Stimulated activated CD8-positive, alpha-beta memory T cell treated with anti-CD3 and anti-CD28 coated beads, Interleukin-12 subunit alpha, Interleukin-12 subunit beta, amount 100 ng/mL, for 24 hours (primary cell): Measurements from ENCODE around the gene MOBP.
"Not testable (repeated sequence)": the region's sequence is repeated elsewhere in the genome, so short reads cannot be mapped to it uniquely, and the experiment has no call there.

ENCODE experiments used
- DNase-seq: peaks from one replicate; pipeline ENCODE4 v3.0.0-alpha.2; 2020; ENCODE audit errors: extremely low read depth

The MOBP gene, protein sequence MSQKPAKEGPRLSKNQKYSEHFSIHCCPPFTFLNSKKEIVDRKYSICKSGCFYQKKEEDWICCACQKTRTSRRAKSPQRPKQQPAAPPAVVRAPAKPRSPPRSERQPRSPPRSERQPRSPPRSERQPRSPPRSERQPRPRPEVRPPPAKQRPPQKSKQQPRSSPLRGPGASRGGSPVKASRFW

DNA sequence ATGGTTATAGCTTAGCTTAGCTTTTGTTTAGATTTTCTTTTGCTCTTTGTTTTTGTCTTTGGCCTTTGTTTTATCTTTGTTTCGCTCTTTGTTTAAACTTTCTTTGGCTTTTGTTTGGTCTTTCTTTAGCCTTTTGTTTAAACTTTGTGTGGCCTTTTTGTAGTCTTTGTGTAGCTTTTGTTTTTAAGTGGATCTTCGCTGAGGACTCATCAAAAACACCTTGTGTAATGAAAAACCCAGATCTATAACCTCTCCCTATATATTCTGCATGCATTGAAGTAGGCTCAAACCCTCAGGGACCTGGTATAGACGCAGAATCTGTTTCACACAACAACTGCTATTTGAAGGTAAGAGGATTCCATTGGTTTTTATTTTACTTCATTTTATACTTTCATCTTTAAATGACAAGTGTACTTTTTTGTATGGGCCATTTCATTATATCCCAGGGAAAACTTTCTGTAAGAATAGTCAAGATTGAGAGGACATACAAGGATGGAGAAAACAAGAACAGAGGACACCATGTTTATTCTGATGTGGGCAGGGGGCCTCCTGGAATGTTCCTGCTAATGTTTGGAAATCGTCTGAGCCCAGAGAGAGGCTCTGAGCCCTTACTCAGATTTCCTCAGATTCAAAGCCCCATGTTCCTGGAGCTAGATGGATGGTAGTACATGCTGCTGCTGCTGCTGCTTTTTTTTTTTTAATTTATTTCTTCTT is at the start of gene MOBP:
MOBP (plus strand) TSS at position 287 of the 714 bp plus-strand sequence. CDS start 34,390 bp downstream, outside the sequence.
- DNase-seq, result no peak

DNA sequence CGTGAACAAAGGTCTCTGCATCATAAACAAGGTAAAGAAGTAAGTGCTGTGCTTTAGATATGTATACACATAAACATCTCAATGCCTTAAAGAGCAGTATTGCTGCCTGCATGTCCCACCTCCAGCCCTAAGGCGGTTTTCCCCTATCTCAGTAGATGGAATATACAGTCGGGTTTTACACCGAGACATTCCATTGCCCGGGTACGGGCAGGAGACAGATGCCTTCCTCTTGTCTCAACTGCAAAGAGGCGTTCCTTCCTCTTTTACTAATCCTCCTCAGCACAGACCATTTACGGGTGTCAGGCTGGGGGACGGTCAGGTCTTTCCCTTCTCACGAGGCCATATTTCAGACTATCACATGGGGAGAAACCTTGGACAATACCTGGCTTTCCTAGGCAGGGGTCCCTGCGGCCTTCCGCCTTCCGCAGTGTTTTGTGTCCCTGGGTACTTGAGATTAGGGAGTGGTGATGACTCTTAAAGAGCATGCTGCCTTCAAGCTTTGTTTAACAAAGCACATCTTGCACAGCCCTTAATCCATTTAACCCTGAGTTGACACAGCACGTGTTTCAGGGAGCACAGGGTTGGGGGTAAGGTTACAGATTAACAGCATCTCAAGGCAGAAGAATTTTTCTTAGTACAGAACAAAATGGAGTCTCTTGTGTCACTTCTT is 48.8 kb upstream of the MOBP start:
- DNase-seq, result not testable (repeated sequence)

DNA sequence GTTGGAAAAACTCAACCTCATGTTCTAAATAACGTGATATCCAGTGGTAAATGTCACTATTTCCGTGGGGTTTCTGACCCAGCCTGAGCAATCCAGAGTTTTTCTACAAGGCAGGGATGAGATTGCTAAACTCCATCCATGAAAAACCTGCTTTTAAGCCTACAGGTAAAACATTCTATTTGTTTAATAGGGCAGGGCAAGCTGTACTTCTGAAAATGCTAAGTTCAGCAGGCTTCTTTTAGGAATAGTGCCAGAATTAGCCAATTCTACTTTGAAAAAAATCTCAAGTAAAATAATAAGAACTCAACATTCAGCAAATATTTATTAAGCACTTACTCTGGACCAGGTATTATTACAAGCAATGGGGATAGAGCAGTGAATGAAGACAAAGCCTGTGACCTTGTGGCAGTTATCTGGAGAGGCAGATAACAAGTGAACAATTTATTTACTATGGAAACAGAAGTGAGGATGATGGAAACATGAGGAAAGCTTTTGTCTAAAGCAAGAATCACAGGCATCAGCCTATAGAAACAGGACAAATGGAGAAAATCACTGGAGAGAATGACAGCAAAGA is 47.7 kb upstream of the MOBP start:
- DNase-seq, result no peak

DNA sequence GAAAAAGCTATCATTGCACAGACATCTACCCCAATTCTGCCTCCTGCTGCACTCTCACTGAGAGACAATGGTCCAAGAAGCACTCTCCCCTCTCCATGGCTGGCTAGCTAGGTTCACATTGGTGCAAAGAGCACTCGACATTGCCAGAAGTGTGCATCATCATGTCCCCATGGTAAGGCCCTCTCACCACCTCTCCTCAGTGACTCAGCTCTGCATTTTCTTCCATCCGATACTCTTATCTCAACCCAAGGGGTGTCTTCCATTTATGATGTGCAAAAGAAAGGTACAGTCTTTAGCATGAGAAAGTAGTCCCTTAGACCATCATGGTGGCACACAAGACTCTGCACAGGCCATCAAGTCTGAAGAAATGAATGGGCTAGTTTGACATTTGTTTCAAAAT is 46.9 kb upstream of the MOBP start:
- no peak for DNase-seq

DNA sequence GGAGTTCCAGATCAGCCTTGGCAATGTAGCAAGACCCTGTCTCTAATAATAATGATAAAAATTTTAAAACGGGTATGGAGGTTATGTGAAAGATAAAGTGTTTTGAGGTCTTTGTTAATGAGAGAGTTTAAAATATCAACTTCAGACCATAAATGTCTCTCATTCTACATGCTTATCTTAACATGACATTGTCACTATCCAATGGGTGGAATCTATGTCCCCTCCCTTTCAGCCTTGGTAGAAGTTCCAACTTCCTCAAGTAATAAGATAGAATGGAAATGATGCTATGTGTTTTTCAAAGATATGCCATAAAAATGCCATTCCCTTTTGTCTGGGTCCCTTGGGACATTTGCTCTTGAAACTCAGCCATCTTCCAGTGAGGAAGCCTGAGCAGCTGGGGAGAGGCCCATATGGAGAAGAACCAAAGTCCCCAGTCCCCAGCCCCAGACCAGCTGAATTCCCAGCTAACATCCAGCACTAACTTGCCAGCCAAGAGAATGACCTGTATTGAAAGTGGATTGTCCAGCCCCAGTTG is 44.0 kb upstream of the MOBP start:
- no peak for DNase-seq

DNA sequence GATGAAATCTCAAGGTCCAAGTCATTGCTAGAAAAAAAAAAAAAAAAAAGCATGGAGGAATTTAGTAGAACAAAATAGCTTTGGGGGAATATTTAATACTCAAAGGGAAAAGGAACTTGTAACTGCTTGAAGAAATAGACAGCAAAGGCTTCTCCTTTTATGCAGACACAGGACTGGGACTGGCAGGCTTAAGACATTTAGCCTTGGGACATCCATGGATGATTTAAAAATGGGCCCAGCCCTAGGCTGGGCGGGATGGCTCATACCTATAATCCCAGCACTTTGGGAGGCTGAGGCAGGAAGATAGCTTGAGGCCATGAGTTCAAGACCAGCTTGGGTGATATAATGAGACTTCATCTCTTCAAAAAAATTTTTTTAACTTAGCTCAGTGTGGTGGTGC is 41.2 kb upstream of the MOBP start:
- no peak for DNase-seq

DNA sequence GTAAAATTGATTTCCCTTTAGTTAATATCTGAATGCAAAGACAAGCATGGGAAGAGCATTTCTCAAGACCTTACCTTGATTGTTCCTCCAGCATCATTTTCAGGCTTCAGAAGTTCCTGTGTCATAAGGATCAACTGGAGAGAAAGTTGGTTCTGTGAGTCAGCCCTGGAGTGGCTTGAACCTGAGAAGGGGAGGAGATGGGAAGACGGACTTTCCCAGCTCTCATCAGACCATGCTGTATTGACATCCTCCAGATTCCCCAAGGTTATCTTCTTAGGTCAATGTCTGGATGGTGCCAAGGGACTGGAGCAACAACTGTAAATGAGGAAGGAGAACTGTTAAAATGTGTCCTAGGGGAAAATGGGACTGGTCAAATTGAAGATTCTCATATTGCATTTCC is 40.0 kb upstream of the MOBP start:
- no peak for DNase-seq

DNA sequence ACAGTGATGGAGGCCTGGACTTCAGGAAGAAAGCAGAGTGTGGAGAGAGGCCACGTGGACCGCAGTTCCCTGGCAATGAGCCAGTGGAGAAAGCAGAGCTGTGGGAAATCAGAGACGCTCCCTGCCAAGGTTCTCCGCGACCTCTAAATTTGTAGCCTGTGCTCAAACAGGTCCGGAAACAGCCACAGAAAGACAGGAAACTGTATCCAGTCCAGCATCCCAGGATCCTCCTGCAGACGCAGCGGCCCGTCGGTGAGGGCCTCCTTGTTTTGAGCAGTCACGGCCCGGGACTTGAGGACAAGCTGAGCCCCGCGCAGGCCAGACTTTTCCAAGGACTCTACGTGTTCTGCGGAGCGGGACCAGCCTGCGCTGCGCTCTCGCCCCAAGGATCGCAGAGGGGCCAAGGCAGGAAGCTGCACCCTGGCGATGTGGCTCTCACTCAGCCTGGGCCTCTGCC is 38.7 kb upstream of the MOBP start:
- DNase-seq, result no peak

DNA sequence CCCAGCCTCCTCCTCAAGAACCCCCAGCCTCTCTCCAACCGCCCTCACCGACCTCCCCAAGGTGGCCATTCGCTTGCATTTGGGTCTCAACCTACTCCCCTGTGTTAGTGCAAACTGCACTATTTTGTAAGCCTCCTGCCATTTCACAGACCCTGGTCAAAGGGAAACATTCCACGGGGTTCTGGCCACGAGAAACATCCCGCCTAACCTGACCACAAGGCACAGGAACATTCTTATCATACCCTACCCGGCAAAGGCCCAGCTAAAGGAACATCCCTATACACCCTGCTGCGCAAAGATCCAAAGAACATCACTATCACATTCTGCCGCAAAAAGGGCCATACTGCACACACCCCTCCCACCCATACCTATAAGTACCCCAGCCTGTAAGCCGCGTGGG is 38.0 kb upstream of the MOBP start:
- no peak for DNase-seq

DNA sequence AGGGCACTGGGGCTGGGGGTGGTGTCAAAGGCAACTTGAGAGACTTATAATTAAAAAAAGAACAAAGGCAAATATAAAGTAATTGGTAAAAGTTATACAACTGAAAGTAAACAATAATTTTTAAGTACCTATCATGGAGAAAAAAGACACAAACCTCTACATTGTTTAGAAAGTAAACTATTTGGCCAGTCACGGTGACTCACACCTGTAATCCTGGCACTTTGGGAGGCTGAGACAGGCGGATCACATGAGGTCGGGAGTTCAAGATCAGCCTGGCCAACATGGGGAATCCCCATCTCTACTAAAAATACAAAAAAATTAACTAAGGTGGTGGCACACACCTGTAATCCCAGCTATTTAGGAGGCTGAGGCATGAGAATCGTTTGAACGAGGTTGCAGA is 35.1 kb upstream of the MOBP start:
- no peak for DNase-seq

DNA sequence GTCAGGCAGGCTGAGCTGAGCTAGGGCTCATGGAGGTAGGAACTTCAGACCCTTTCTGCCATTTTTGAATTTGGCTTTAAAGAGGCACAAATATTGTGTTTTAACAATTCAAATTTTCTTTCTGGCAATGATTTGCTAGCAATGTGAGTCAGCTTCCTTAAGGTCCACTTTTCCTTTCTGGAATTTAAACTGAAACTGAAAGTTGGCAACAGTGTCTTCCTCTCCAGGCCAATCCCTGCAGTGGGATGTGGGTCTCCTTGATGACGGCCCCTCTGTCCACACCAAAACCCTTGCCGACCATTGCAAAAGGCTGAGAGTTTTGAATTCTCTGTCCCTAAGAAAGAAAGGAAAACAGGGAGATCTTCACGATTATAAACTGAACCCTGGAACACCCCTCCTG is 33.8 kb upstream of the MOBP start:
- no peak for DNase-seq

DNA sequence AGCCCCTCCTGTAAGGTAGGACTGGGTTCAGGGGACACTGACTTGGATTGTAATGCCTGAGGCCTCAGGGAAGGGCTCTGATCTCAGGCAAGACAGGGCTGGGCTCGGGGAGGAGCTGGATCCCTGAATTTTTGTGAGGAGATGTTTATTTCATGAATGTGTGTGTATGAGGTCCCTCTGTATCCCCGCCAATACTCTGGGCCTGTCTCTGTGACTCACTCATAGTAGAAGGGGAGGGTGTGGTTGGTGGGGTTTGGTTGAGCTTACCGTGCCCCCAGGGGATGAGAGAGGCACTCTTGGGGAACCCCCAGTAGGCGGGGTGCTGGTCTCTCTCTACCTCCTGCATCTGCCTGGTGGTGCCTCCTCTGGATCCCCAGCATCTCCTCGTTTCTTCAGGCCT is 32.9 kb upstream of the MOBP start:
- DNase-seq, result no peak

DNA sequence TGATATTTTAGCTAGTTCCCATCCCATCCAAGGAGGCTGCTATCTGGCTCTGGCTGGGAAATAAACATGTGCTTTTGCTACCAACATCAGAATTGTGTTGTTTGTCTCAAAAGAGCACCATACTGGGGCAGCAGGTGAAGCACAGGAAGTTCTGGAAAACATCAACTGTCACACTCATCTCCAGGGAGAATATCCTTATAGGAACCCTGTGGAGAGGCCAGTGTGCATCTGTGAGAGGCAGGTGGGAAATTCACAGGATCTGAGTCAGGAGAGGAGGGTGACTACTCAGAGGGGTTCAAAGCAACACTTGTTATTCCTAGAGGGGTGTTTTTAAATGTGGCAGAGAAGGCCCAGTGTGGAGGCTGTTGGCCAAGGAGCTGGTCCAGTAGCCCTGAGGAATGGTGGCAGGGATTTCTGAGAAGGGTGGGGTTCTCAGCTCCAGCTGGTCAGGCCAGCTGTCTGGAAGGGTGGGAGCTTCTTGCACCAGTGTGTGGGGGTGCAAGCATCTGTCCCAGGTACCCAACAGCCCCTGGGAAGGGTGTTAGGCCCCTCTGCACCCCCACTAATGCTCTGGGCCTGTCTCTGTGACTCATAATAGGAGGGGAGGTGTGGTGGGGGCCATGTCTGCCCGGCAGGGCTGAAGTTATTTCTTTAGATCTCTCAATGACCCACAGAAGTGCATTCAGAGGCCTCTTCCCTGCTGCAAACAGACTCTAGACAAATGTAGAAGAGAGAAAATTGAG is 32.3 kb upstream of the MOBP start:
- DNase-seq, result no peak

DNA sequence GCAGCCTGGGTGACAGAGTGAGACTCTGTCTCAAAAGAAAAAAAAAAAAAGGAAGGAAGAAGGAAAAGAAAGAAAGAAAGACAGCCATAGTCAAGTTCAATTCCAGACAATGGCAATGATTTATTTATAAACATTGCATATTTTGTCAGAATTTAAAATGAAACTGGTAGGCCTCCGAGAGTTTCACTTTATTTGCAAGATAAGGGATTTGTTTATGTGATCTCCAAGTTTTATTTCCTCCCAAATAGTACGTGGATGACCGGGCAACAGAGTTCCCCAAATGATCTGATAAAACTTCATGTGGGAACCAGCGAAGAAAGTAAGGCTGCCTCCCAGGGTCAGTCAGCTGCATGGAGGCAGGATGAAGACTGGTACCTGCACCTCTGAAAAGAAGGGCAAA is 28.6 kb upstream of the MOBP start:
- no peak for DNase-seq

DNA sequence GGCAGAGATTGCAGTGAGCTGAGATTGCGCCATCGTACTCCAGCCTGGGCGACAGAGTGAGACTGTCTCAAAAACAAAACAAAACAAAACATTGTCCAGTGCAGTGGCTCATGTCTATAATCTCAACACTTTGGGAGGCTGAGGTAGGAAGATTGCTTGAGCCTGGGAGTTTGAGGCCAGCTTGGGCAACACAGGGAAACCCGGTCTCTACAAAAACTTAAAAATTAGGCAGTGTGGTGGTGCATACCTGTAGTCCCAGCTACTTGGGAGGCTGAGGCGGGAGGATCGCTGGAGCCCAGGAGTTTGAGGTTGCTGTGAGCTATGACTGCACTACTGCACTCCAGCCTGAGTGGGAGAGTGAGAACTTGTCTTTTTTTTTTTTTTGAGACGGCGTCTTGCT is 27.2 kb upstream of the MOBP start:
- DNase-seq, result no peak

DNA sequence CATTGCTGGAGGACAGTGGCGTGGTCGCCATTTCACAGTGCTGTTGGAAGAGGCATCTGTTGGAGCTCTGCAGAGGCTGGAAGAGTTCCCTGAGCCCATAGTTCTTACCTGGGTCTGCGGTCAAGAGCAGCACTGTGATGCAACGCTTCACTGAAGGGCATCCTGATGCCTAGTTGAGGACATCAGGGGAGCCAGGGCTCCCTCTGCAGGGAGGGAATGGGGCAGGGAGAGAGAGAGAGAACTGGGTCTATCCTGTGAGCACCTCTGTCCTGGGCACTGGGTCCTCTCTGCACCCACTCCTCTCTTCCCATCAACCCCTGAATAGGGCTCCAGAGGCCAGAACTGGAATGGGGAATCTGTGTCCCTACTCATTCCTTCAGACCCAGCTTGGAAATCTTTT is 23.9 kb upstream of the MOBP start:
- no peak for DNase-seq

DNA sequence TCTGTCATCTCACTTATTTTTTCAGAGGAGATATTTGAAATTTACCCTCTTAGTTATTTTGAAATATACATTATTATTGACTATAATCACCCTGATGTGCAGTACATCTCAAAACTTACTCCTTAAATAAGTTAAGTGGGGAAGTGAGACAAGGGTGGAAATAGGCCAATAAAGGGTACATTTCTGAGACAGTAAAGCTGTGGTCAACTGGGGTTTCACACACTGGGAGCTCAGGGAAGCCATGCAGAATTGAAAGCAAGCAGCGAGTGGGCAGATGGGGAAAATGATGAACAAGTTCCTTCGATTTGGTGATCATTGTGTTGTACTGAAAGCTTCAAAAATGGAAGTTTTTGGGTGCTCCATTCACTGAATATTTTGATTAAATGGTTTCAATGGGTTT is 21.6 kb upstream of the MOBP start:
- DNase-seq, result no peak

DNA sequence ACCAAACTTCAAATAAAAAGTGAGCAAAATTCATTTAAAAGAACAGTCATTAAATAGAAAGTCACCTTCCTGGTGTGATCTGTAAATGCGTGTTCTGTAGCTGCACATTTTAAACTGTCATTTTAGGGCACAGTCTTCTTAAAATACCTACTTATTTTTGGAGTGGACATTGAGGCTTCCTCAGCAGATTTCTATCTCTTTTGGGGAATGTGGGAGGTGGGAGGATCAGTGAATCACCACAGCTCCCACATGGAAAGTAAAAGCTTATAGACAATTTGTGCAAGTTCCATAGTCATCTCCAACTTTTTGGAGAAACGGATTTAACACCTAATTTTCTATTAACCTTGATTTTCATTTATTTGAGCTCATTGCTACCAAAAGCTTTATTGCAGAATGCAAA is 21.0 kb upstream of the MOBP start:
- no peak for DNase-seq

DNA sequence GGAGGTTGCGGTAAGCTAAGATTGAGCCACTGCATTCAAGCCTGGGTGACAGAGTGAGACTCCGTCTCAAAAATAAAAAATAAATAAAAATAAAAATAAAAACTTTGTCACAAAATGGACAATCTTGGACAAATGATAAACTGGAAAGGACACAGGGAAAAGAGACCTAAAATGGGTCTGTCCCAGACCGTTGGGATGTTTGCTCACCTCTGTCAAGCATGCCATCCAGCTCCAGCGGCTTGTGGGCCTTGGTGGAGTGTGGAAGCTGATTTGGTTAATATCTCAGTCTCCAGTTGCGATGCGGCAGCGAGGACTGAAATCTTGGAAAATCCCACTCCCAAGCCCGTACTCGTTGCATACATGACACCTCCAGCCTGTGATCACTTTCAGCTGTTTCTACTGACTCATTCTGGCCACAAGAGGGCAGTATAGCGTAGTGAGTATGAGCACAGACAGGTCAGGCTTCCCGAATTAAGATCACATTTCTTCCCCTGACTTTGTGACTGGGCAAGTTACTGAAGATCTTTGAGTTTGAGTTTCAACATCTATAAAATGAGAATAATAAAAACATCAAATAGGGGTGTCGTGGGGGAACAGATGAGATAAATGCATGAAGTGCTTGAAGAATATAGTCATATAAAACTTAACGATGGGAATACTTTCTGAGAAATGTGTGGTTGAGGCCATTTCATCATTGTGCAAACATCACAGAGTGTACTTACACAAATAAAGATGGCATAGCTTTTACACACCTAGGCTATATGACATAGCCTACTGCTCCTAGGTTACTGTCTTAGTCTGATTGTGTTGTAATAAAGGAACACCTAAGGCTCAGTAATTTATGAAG is 19.6 kb upstream of the MOBP start:
- DNase-seq, result peak; percentile 7

DNA sequence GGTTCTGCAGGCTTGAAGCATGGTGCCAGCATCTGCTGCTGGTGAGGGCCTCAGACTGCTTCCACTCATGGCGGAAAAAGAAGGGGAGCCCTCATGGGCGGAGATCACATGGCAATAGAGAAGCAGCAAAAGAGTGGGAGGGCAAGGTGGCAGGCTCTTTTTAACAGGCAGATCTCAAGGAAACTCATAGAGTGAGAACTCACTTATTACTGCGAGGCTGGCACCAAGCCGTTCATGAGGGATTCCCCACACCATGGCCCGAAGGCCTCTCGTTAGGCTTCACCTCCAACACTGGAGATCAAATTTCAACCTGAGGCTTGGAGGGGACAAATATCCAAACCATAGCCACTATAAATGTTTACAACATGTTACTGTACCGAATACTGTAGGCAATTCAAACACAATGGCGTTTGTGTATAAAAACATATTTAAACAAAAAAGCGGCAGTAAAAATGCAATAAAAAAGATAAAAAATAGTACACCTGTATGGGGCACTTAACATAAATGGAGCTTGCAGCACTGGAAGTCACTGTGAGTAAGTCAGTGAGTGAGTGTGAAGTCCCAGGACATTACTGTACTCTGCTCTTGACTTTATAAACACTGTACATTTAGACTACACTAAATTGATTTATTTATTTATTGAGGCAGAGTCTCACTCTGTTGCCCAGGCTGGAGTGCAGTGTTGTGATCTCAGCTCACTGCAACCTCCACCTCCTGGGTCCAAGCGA is 18.8 kb upstream of the MOBP start:
- DNase-seq, result no peak
